HG03064 (cell line): ENCODE data around the gene MRGPRE.

Experiments
- ATAC-seq: cut with Tn5 transposase; IDR thresholded peaks from one replicate; pipeline ENCODE4 v1.9.1; 2021; ENCODE audit warnings: low read depth; ENCODE audit not compliant: unreplicated experiment

The MRGPRE gene

GRCh38 chr11:3198815-3199214 is 33.4 kb downstream of the MRGPRE start:
- no peak for ATAC-seq

- no peak for ATAC-seq
These were observed 34.2 kb downstream of the MRGPRE start for GRCh38 chr11:3197878-3198528.

- no peak for ATAC-seq
These were observed 35.0 kb downstream of the MRGPRE start for GRCh38 chr11:3197044-3197695.

GRCh38 chr11:3196161-3197043 is 35.8 kb downstream of the MRGPRE start:
- no peak for ATAC-seq

GRCh38 chr11:3195251-3196160 is 36.7 kb downstream of the MRGPRE start:
- no peak for ATAC-seq

GRCh38 chr11:3194016-3194816 is 38.0 kb downstream of the MRGPRE start:
- ATAC-seq = no peak

- no peak for ATAC-seq
These were observed 38.7 kb downstream of the MRGPRE start for GRCh38 chr11:3193373-3194015.

GRCh38 chr11:3192511-3193372 is 39.5 kb downstream of the MRGPRE start:
- no peak for ATAC-seq

GRCh38 chr11:3191586-3192324 is 40.5 kb downstream of the MRGPRE start:
- no peak for ATAC-seq

GRCh38 chr11:3190600-3190999 is 41.6 kb downstream of the MRGPRE start:
- ATAC-seq = no peak

- no peak for ATAC-seq
These were observed 42.2 kb downstream of the MRGPRE start for GRCh38 chr11:3189886-3190583.

- ATAC-seq = no peak
These were observed 42.9 kb downstream of the MRGPRE start for GRCh38 chr11:3189196-3189843.

- ATAC-seq = no peak
These were observed 43.6 kb downstream of the MRGPRE start for GRCh38 chr11:3188496-3189195.

- no peak for ATAC-seq
These were observed 45.9 kb downstream of the MRGPRE start for GRCh38 chr11:3186166-3186953.

- ATAC-seq = no peak
These were observed 47.4 kb downstream of the MRGPRE start for GRCh38 chr11:3184732-3185347.
